IMR-90 (cell line): Measurements from ENCODE around the gene CETN2.

Experiments used
- CEBPB ChIP-seq: IDR thresholded peaks from 2 replicates; pipeline ENCODE4 v1.6.1; 2012; ENCODE audit warnings: low read depth, low read length, improper control_type of control experiment
- CTCF ChIP-seq: conservative IDR thresholded peaks from 2 replicates; pipeline ENCODE4 v1.5.1; 2012; ENCODE audit warnings: mild to moderate bottlenecking, low read depth, low read length, improper control_type of control experiment
- ELK1 ChIP-seq: fragments of 150-350 bp; IDR thresholded peaks from 2 replicates; pipeline ENCODE4 v1.6.1; 2016; ENCODE audit warnings: low read depth, mild to moderate bottlenecking, low read length, moderate library complexity, borderline replicate concordance
- FOS ChIP-seq: fragments of 150-350 bp; IDR thresholded peaks from 2 replicates; pipeline ENCODE4 v1.6.1; 2016; ENCODE audit warnings: low read depth, low read length
- MAFK ChIP-seq: IDR thresholded peaks from 2 replicates; pipeline ENCODE4 v1.6.1; 2012; ENCODE audit warnings: low read depth, low read length, improper control_type of control experiment
- MAZ ChIP-seq: IDR thresholded peaks from 2 replicates; pipeline ENCODE4 v1.6.1; 2012; ENCODE audit warnings: low read depth, mild to moderate bottlenecking, low read length, improper control_type of control experiment, moderate library complexity, borderline replicate concordance
- MXI1 ChIP-seq: IDR thresholded peaks from 2 replicates; pipeline ENCODE4 v1.6.1; 2012; ENCODE audit warnings: low read depth, mild to moderate bottlenecking, low read length, moderate library complexity, borderline replicate concordance
- POLR2A ChIP-seq: IDR thresholded peaks from 2 replicates; pipeline ENCODE4 v1.6.1; 2012; ENCODE audit warnings: mild to moderate bottlenecking, low read depth, low read length
- RAD21 ChIP-seq: IDR thresholded peaks from 2 replicates; pipeline ENCODE4 v1.6.1; 2012; ENCODE audit warnings: low read length, improper control_type of control experiment
- RCOR1 ChIP-seq: IDR thresholded peaks from 2 replicates; pipeline ENCODE4 v1.6.1; 2012; ENCODE audit warnings: mild to moderate bottlenecking, low read length, improper control_type of control experiment; ENCODE audit not compliant: insufficient replicate concordance
- RFX5 ChIP-seq: IDR thresholded peaks from 2 replicates; pipeline ENCODE4 v1.8.0; 2012; ENCODE audit warnings: low read depth, mild to moderate bottlenecking, low read length, moderate library complexity
- SMC3 ChIP-seq: fragments of 150-350 bp; IDR thresholded peaks from 2 replicates; pipeline ENCODE4 v1.6.1; 2016; ENCODE audit warnings: low read depth, mild to moderate bottlenecking, antibody characterized with exemption, low read length, moderate library complexity

- no peak for TF ChIP-seq CTCF
- no peak for TF ChIP-seq SMC3
- no peak for TF ChIP-seq RCOR1
- no peak for TF ChIP-seq POLR2A
- no peak for TF ChIP-seq RFX5
- no peak for TF ChIP-seq RAD21
- TF ChIP-seq MAFK = no peak
- TF ChIP-seq MXI1 = no peak
- no peak for TF ChIP-seq MAZ
- peak; percentile 51 for TF ChIP-seq CEBPB
- no peak for TF ChIP-seq ELK1
- no peak for TF ChIP-seq FOS
Measured at GRCh38 chrX:152861116-152861515, 30.6 kb upstream of the CETN2 start.
